HG02973 (cell line): ENCODE measurements around the gene TMEM150B.

ENCODE experiments used
- ATAC-seq: cut with Tn5 transposase; IDR thresholded peaks from one replicate; pipeline ENCODE4 v1.9.1; 2021; ENCODE audit warnings: moderate library complexity; ENCODE audit not compliant: unreplicated experiment

The TMEM150B gene, protein sequence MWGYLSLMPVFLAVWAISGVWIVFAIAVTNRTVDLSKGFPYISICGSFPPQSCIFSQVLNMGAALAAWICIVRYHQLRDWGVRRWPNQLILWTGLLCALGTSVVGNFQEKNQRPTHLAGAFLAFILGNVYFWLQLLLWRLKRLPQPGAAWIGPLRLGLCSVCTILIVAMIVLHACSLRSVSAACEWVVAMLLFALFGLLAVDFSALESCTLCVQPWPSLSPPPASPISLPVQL

DNA sequence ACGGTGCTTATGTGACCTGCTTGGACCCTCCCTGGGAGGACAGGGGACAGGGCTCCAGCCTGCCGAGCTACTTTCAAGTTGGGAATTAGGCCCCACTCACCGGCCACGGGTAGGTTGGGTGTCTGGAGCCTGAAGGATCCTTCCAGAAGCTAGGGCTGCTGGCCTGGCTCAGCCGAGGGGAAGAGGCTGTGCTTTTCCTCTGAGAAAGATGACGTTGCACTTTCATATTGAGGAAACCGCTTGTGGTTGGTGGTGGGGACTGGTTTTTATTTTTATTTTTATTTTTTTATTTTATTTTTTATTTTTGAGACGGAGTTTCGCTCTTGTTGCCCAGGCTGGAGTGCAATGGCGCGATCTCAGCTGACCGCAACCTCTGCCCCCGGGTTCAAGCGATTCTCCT is at the start of gene TMEM150B:
Gene TMEM150B (minus strand): TSS at position 170 of the 400 bp plus-strand sequence. CDS start 4,305 bp downstream, outside the sequence.
- ATAC-seq: no peak

DNA sequence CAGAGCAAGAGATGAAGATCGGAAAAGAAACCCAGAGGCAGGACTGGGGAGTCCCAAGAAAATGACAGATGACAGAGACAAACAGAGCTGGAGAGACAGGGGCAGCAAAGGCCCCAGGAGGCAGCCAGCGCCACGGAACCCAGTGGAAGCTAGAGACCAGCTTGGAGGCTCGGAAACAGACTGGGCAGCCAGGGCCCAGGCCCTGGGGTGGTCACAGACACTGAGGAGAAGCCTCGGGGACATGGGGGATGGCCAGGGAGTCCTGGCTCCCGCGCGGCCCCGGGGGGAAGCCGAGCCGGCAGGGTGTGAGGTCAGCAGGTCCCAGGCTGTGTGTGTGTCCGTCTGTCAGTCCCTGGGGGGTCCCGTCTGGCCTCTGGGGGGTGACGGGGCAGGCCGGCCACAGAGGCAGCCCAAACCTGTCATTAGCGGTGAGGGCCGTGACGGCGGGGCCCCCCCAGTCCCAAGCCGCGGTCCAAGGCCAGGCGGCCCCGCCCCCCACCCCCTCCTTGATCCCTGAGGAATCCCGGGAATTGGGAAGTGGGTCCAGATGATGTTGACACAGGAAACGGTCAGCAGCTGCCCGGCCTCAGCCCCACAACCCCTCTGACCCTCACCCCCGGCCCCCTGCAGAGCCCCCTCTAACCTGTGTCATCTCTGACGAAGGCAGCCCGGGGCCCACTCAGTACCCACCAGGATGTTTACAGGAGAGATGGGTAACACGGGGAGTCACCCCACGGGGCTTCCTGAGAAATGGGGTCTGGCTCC is 49.0 kb upstream of the TMEM150B start:
- no peak for ATAC-seq

DNA sequence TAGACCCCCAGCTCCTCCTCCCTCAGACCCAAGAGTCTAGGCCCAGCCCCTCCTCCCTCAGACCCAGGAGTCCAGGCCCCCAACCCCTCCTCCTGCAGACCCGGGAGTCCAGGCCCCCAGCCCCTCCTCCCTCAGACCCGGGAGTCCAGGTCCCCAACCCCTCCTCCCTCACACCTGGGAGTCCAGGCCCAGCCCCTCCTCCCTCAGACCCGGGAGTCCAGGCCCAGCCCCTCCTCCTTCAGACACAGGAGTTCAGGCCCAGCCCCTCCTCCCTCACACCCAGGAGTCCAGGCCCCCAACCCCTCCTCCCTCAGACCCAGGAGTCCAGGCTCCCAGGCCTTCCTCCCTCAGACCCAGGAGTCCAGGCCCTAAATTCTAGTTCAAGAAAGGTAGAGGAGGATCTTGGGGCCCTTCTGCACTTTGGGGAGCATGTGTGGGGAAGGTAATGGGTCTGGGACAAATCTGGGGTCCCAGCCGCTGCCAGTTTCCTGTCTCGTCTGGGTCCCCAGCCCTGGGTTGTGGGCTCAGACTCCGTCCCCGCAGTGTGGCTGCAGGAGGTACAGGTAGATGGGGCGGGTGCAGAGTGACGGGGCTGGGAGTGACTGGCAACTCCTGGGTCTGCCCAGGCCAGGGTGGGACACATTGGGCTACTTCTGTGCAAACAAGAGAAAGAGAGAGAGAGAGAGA is 48.3 kb upstream of the TMEM150B start:
- no peak for ATAC-seq

DNA sequence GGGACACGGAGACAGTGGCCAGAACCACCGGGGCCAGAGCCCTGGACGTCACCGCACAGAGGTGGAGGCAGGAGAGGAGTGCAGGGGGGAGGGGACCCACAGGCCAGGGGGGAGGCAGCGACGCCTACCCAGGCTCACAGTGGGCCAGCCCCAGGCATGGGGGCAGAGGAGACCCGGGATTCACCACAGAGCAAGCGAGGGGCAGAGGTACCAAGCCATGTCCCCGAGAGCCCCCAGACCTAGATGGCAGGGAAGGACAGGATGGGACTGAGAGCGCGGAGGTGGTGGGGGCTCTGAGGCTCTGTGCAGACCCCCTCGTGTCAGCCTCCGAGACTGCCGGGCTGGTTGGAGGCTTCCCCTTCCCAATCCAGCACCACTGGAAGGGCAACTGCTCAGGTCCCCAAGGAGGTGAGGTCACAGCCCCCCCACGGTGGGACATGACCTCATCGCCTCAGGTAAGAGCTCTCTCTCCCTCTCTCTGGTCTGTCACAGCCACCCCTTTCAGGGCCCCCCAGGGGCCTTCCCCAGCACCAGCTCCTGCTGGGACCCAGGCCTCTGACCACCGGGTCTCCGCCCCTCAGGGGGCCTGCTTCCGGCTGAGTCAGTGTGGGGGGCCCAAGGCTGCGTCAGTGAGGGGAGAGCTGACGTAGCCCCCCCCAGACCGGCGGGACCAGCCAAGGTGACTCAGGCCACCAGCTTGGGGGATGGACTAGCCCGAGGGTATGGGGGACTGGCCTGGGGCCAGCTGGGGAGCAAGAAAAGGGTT is 47.4 kb upstream of the TMEM150B start:
- no peak for ATAC-seq

DNA sequence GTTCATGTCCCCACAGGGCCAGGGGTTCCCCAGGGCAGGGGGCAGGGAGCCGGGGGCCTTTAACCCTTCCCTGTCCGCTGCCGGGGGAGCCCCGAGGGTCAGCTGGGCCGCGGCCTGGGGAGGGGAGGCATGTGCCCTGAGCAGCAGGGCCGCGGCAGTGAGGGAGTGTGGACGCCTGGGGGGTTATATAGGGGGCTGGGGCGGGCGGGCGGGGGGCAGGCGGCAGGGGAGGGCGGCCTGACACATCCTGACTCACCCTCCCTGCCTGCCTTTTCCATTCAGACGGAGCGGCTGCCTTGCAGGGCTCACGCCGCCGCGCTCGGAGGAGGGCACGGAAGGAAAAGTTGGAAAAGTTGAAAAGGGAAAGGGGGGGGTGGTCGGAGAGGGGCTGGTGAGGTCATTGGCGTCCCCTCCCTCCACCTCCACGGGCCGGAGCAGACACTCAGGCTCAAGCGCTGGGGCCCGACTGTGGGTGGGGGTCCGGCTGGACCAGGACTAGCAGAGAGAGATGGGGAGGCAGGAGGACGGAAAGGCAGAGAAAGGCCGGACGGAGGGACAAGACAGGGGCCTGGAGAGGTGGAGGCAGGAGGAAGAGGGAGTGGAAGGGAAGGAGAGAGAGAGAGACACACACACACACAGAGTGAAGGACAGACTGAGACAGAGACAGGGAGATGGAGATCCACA is 45.3 kb upstream of the TMEM150B start, which contains the start of gene IL11:
Gene IL11 (minus strand): TSS at position 159 of the 684 bp plus-strand sequence. CDS start 153 bp downstream, at position 6.
- no peak for ATAC-seq

DNA sequence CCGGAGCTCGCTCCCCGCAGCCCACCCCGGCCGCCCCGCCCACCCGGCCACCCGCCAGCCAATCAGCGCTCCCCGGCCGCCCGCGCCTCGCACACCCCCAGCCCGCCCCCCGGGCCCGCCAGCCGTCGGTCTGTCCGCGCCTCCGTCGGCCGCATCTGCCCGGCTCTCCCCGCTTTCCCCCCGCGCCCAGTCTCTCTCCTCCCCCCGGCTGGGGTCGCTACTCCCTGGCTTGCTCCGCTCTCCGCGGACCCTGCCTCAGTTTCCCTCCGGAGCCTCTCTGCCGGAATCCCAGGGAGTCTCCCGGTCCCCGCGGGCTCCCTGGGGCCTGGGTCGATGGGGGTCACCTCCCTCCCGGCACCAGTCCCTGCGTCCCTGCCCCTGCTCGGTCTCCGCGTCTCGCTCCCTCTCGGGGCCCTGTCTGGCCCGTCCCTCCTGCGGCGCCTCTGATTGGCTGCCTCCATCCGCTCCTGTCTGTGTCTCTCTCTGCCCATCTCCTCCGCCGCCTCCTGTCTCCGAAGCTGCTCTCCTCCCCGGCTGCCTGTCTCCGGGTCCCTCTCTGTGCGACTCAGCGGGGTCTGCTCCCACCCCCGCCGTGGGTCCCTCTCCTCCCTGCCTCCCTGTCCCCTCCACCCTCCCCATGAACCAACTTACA is 44.6 kb upstream of the TMEM150B start:
- no peak for ATAC-seq

DNA sequence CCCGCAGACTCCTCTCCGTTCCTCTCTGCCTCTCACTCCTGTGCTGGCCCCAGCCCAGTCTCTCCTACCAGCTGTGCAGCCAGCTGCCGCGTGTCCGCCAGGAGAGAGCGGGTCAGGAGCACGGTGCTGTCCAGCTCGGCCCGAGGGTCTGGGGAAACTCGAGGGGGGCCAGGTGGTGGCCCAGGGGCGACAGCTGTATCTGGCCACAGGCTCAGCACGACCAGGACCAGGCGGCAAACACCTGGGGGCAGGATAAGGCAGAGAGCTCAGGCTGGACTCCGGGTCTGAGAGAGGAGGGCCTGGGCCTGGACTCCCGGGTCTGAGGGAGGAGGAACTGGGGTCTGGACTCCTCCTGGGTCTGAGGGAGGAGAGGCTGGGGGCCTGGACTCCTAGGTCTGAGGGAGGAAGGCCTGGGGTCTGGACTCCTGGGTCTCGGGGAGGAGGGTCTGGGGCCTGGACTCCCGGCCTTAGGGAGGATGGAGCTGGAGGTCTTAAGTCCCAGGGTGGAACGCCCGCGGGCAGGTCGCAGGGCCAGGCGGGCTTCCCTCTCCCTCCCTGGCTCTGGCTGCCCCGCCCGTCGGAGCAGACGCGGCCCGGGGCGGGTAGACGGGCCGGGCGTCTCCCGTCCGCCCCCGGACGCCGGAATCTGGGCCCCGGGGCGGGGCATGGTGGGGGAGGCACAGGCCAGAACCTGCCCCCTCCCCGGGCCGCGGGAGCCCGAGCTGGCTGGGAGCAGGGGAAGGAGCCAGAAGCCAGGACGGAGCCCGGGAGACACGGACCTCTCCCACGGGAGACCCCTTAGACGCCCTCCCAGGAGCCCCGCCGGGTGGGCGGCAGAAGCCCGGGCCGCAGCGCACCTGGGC is 43.8 kb upstream of the TMEM150B start:
- no peak for ATAC-seq

DNA sequence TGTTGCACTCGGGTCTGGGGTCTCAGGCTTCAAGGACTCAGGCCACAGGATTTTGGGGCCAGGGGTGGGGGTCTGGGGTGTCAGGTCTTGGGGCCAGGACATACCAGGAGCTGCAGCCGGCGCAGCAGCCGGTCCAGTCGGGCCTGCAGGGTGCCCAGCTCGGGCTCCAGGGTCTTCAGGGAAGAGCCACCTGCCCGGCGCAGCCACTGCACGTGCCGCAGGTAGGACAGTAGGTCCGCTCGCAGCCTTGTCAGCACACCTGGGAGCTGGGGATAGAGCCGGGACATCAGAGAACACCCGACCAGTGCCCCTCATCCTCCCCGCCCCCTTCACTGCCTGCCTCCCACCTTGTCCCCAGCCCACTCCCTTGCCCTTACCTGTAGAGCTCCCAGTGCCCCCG is 43.0 kb upstream of the TMEM150B start:
- ATAC-seq: no peak

DNA sequence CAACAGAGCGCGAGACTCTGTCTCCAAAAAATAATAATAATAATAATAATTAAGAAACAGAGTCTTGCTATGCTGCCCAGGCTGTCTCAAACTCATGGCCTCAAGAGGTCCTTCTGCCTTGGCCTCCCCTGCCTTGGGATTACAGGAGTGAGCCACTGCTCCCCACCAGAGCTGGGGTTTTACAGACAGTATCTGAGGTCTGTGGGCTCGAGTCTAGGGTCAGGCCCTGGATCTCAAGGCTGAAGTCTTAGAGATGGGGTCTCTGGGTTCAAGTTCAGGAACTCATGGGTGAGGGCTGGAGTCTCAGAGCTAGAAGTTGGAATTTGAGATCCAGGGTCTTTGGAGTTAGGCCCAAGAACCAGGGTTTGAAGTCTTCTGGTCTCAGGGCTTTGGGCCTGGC is 41.6 kb upstream of the TMEM150B start:
- ATAC-seq: no peak

DNA sequence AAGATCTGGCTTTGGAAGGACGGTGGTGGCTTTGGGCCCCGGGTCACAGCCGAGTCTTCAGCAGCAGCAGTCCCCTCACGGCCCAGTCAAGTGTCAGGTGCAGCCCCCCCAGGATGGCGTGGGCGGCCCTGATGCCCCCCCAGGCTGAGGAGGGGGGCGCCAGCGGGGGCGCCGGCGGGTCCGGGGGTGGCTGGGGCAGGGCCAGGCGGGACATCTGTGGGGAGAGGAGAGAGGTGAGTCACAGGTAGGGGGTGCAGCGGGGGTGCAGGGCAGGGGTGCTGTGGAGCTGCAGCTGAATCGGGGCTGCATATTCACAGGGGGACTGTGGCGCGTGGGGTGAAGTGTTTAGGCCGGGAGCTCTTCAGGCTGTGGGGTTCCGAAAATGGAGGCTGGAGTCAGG is 40.8 kb upstream of the TMEM150B start:
- no peak for ATAC-seq

DNA sequence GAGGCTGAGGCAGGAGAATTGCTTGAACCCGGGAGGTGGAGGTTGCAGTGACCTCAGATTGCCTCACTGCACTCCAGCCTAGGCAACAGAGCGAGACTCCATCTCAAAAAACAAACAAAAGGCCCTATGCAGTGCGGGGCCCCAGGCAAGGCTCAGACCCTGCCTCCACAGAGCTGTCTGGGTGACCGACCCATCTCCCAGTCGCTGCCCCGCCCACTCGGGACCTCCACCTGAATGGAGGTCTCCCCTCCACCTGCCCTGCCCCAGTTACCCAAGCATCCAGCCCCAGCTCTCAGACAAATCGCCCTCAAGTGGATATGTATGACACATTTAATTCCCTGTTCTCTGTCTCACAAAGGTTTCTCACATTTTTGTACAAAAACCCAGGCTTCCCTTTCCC is 40.1 kb upstream of the TMEM150B start:
- no peak for ATAC-seq

DNA sequence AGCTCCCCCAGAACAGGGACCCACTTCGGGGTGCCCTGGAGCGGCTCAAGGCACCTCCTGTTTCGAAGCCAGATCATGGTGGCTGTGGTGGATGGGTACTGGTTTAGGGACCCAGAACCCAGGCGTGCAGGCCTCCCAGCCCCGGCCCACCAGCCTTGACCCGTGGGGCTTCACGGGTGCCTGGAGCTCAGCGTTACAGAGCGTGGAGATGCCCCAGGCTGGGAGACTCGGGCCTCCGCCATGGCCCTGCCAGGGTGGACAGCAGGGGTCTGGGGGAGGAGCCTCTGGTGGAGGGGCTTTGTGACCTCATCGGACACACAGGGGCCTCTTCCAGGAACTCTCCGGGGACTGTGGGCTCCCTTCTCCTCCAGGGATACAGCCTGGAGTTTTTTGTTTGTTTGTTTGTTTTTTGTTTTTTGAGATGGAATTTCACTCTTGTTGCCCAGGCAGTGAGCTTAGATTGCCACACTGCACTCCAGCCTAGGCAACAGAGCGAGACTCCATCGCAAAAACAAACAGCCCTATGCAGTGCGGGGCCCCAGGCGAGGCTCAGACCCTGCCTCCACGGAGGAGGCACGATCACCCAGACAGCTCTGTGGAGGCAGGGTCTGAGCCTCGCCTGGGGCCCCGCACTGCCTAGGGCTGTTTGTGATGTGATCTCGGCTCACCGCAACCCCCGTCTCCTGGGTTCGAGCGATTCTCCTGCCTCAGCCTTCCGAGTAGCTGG is 38.0 kb upstream of the TMEM150B start, which contains the start of gene GARIN5B:
Gene GARIN5B (minus strand): TSS at position 271 of the 727 bp plus-strand sequence. CDS start 194 bp downstream, at position 77.
- ATAC-seq: no peak

DNA sequence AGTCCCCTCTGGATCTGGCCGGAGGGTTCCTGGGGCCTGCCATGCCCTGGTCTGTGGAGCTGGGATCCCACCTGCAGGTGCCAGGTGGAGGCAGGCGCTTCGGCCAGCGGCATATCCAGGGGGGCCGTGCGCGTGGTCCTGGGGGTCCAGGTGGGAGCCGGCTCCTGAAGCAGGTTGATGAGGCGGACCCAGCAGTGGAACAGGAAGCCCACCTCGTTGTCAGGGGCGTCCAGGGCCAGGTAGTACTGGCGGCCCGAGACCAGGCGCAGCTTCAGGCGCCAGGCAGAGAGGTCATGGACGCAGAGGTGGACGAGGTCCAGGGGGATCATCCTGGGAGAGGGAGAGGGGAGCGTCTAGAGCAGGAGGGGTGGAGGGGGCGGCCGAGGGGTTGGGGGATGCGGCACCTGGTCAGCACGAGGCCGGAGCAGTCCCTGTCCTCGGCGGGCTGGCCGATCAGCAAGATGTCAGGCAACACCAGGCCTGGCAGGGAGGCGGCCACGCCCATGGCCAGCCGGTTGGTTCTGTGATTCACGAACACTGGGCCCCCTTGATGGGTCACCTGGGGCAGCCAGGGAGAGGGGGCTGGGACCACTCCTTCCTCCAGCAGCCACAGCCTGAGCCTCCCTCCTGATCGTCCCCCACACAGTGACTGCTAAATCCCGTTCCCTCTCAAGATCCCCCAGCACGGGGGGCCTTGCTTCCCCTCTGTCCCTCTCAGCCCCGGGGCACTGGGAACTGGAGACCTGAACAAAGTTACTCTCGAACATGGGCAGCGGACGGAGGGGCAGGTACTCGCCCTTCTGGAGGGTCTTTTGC is 37.2 kb upstream of the TMEM150B start:
- no peak for ATAC-seq

DNA sequence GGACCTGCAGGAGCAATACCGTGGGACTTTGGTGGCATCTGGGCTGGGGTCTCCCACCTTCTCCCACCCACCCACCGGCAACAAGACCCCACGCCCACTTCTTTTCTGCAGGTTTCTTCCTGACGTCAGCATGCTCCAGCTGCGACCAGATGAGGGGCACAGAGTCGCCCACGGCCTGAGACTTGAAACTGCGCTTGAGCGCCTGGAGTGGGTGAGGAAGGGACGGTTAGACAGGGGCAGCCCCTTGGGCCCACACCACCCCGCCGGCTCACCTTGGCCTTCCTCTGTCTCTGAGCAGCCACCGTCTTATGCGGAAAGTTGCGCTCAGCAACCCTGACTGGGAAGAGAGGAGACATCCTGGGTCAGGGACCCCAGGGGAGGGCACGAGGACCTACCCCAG is 35.8 kb upstream of the TMEM150B start:
- no peak for ATAC-seq

DNA sequence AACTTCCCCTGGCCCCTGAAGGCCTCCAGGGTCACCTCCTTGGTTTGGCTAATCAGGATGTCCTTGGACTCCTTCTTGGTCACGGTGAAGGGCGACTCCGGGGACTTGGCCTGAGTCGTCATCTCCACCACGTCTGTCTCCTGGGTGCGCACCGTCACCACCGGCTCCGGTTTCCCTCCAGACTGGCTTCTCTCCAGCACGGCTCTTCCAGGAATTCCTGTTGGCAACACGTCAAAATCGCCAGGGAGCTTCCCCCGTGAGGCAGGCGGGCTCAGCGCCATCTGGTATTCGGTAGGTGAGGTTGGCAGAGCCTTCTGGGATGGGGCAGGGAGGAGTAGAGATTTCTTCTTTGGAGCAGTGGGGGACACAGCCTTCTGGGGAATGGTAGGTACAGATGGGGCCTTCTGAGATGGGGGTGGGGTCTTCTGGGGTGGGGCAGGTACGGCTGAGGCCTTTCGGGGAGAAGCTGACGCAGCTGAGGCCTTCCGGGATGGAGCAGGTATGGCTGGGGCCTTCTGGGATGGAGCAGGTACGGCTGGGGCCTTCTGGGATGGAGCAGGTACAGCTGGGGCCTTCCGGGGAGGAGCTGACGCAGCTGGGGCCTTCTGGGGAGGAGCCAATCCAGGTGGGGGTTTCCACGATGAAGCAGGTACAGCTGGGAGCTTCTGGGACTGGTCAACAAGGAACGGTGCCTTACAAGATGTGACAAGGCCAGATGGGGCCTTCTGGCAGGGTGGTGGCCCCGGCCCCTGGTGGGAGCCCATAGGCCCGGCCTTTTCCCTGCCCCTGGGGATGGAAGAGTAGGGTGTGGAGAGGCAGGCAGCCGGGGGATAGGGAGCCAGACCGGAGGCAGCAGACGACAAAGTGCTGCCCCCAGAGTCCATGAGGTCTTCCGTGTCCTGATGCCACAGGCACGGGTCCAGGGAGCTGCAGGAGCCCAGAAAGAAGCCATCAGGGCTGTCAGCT is 34.1 kb upstream of the TMEM150B start:
- no peak for ATAC-seq

DNA sequence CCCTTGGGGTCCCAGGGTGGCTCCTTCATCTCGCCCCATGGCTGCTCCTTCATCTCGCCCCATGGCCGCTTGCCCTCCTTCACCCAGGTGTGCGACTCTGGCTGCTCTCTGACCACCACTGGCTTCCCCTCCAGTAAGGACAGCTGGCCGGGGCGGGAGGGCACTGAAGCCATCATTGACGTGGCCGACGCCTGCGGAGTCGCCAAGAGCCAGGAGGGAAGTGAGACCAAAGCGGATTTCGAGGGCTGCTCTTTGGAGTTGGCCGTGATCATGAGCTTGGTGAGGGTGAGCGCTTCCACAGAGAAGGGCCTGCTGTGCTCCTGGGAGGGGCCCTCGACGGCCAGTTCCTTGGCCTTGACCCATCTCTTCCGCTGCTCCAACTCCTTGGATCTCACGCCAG is 33.4 kb upstream of the TMEM150B start:
- ATAC-seq: no peak
